Measurements from ENCODE around the gene KRTAP10-11.

The KRTAP10-11 gene

GRCh38 chr21:44653123-44653522, 6.9 kb downstream of the KRTAP10-11 start:
- no peak overlapping the region for H3K4me3 ChIP-seq (ENCODE audit: low read depth, low read length)
- TF ChIP-seq, protein P1, sequence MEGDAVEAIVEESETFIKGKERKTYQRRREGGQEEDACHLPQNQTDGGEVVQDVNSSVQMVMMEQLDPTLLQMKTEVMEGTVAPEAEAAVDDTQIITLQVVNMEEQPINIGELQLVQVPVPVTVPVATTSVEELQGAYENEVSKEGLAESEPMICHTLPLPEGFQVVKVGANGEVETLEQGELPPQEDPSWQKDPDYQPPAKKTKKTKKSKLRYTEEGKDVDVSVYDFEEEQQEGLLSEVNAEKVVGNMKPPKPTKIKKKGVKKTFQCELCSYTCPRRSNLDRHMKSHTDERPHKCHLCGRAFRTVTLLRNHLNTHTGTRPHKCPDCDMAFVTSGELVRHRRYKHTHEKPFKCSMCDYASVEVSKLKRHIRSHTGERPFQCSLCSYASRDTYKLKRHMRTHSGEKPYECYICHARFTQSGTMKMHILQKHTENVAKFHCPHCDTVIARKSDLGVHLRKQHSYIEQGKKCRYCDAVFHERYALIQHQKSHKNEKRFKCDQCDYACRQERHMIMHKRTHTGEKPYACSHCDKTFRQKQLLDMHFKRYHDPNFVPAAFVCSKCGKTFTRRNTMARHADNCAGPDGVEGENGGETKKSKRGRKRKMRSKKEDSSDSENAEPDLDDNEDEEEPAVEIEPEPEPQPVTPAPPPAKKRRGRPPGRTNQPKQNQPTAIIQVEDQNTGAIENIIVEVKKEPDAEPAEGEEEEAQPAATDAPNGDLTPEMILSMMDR (IDR thresholded peaks at IDR 0.05; ENCODE audit: borderline replicate concordance, insufficient read depth, low read depth, low read length), result no peak

DNA sequence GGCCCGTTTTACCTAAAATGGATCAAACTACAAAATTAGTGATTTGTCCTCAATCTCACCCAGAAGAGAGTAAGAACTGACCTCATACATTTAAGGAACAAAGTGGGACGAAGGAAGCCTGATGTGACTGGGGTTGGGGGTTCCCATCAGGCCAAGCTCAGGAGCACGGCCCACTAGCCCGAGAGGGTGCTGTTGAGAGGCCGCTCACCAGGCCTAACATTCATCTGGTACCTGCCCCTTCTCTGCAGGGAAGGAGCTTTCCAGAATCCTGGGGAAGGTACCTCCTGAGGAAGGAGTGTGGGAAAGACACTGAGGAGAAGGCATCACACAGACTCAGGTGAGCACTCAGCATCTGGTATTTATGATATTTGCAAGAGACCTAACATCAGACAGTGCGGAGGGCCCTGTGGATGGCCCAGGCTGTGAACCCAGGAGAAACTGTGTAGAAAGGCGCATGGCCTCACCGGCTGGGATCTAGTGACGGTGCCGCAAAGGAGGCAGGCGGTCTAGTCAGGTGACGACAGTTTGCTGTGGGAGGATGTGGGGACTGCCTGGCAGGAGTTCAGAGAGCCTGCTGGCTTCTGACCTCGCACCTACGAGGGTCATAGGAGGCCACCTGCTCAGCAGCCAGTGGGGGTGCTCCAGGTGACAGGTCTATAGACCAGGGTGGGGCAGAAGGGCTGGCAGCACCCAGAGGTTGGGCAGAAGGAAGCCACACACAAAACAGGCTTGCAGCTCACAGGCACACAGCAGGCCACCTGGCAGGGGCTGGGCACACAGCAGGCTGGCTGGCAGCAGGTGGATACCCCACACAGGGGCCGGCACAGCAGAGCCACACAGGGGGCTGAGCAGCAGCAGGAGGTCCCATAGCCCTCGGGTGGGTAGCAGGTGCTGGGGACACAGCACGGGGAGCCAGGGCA, 7.7 kb downstream of the KRTAP10-11 start:
- H3K4me3 ChIP-seq (ENCODE audit: low read depth, low read length), result no peak overlapping the region
- TF ChIP-seq, protein P1 (IDR thresholded peaks at IDR 0.05; ENCODE audit: borderline replicate concordance, insufficient read depth, low read depth, low read length), result no peak

DNA sequence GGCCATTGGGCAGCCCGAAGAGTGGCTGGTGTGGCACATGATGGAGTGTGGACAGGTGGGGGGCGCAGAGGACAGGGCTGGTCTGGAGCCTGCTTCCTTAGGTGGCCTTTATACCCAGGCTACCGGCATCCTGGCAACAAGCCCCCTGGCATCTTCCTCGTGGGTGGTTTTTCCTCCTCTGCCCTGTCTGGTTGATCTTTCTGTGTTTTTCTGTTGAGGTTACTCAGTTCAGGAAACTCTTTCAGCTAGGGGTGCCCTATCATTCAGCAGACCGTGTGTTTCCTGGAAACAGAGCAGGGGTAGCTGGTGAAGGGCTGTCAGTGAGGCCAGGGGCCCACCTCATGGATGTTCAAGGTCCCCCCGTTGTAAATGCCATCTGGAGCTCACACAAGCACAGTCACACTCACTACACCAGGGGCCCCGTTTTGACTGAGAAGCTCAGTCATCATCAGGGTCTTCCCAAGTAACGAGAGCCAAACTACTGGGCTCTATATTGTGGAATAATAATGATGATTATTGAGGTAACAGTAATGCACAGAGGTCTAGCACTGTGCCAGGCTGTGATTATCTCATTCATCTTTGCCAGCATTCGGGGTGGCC, 8.5 kb downstream of the KRTAP10-11 start, which contains the start of gene KRTAP12-4:
TSS of gene KRTAP12-4 (minus strand) at position 84 of the 600 bp plus-strand sequence. CDS start at position 39, 45 bp downstream.
- no peak within 1 kb of the TSS for H3K4me3 ChIP-seq (ENCODE audit: low read depth, low read length)
- TF ChIP-seq, protein P1 (IDR thresholded peaks at IDR 0.05; ENCODE audit: borderline replicate concordance, insufficient read depth, low read depth, low read length), result no peak

GRCh38 chr21:44656868-44657267, 10.7 kb downstream of the KRTAP10-11 start:
- TF ChIP-seq, protein P1 (IDR thresholded peaks at IDR 0.05; ENCODE audit: borderline replicate concordance, insufficient read depth, low read depth, low read length), result no peak
- H3K4me3 ChIP-seq (ENCODE audit: low read depth, low read length), result no peak overlapping the region

DNA sequence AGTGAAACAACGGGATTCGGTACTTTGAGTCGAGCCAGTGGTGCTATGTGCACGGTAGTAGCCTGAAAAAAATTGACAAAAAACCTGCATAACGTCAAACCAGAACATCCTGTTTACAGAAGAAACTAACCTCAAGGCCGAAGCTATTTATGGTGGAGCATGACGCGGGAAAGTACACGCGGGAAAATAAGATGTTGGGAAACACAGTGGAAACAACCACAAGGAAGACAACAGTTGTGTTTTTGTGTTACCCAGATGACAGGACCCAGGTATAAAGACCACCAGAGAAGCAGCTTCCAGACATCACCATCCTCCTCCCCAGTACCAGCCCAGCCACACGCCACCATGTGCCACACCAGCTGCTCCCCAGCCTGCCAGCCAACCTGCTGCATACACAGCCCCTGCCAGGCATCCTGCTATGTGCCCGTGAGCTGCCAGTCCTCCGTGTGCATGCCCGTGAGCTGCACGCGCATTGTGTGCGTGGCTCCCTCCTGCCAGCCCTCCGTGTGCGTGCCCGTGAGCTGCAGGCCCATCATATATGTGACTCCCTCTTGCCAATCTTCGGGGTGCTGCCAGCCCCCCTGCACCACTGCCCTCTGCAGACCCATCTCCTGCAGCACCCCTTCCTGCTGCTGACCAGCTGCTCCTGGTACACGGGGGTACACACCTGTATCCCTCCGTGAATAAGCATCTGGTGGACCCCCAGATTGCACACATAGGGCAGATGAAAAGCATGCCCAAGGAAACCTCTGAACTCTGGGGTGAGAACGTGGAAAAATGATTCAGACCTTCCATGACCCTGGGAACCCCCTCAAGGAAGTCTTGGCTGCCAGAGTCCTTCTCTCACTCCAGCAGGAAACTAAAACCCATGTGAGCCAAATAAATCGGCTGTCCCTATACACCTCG, 11.7 kb downstream of the KRTAP10-11 start, which contains the start of gene KRTAP12-3:
TSS of gene KRTAP12-3 (plus strand) at position 298 of the 906 bp plus-strand sequence. CDS start at position 346, 48 bp downstream.
- H3K4me3 ChIP-seq (ENCODE audit: low read depth, low read length), result no peak within 1 kb of the TSS
- TF ChIP-seq, protein P1 (IDR thresholded peaks at IDR 0.05; ENCODE audit: borderline replicate concordance, insufficient read depth, low read depth, low read length), result no peak

GRCh38 chr21:44658541-44658910, 12.3 kb downstream of the KRTAP10-11 start:
- TF ChIP-seq, protein P1 (IDR thresholded peaks at IDR 0.05; ENCODE audit: borderline replicate concordance, insufficient read depth, low read depth, low read length), result no peak
- no peak overlapping the region for H3K4me3 ChIP-seq (ENCODE audit: low read depth, low read length)

All from GM12875 (cell line).